ENCODE results near the gene TENT4B.
"Not testable (repeated sequence)": the region's sequence is repeated elsewhere in the genome, so short reads cannot be mapped to it uniquely, and the experiment has no call there.

TENT4B gene

GRCh38 chr16:50154420-50154950 is 1.4 kb downstream of the TENT4B start:
- peak; percentile 27 for DNase-seq (ENCODE audit: low spot score)

DNA sequence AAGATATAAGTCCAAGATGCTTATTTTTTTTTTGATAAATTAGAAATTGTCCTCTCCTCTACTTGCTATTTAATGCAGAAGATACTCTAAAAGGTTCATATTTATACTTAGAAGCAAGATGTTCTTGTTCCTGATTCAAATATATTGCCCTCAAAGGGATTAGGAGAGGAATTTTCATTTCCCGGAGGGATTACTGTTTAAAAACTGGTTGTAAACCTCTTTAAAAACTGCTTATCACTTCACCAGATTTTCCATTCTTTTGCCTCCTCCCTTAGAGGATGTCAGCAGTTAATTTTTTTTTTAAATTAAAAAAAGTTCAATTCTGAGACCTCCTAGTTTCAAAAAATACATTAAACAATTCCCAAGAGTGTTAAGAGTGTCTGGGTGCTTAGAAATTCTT is 2.8 kb downstream of the TENT4B start:
- DNase-seq (ENCODE audit: low spot score): no peak

DNA sequence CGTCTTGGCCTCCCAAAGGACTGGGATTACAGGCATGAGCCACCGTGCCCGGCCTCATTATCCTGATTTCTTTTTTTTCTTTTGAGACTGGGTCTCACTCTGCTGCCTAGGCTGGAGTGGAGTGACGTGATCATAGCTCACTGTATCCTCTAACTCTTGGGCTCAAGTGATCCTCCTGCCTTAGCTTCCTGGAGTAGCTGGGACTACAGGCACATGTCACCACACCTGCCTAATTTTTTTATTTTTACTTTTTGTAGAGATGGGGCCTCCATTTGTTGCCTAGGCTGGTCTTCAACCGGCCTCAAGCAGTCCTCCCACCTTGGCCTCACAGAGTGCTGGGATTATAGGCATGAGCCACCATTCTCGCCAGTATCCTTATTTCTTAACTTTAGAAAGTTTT is 3.5 kb downstream of the TENT4B start:
- DNase-seq (ENCODE audit: low spot score): no peak

DNA sequence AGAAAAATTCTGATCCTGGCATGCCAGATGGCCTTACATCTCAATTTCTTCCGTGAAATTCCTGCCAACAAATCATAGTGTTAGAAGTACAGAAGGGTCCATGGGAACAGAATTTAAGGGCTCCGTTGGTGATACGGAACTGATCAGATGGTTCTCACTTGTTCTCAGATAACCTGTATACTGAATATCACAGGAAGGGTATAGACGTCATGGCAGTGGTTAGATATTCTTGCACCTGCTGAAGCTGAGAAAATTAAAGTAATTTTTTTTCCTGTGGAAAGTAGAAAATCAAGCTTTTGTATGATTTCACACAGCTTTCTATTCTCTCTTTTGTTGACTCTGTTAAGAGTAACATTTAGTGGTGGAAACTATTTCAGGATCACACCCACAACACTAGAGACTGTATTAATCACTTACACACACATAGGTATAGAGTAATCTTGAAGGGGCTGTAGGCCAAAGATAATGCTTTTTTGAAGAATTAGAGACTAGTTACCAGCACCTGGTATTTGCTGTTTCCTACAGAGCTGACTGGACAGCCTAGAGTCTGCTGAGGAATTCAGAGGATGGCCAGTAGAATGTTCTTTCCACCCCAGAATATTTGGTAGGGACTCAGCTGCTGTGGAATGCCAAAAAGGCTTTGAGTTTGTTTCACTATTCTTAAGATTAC is 7.5 kb downstream of the TENT4B start:
- DNase-seq (ENCODE audit: low spot score): peak; percentile 73

GRCh38 chr16:50161950-50162349 is 8.8 kb downstream of the TENT4B start:
- no peak for DNase-seq (ENCODE audit: low spot score)

- no peak for DNase-seq (ENCODE audit: low spot score)
Observed at GRCh38 chr16:50165473-50165872, 12.4 kb downstream of the TENT4B start.

- no peak for DNase-seq (ENCODE audit: low spot score)
Observed at GRCh38 chr16:50166511-50167500, 13.7 kb downstream of the TENT4B start.

DNA sequence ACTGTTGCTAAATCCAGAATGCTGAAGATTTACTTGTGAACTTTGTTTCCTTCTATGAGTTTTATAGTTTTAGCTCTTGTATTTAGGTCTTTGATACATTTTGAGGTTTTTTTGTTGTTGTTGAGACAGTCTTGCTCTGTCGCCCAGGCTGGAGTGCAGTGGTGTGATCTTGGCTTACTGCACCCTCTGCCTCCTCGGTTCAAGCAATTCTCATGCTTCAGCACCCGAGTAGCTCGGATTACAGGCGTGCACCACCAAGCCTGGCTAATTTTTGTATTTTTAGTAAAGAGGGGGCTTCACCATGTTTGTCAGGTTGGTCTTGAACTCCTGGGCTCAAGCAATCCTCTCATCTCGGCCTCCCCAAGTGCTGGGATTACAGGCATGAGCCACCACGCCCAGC is 14.4 kb downstream of the TENT4B start:
- no peak for DNase-seq (ENCODE audit: low spot score)

GRCh38 chr16:50169555-50170096 is 16.5 kb downstream of the TENT4B start:
- DNase-seq (ENCODE audit: low spot score): no peak

DNA sequence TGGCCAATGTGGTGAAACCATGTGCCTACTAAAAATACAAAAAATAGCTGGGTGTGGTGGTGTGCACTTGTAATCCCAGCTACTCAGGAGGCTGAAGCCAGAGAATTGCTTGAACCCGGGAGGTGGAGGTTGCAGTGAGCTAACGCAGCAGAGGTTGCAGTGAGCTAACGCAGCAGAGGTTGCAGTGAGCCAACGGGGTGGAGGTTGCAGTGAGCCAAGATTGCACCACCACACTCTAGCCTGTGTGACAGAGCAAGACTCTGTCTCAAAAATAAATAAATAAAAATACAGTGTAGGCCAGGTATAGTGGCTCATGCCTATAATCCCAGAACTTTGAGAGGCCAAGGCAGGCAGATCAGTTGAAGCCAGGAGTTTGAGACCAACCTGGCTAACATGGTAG is 18.7 kb downstream of the TENT4B start:
- not testable (repeated sequence) for DNase-seq (ENCODE audit: low spot score)

GRCh38 chr16:50172195-50172922 is 19.3 kb downstream of the TENT4B start:
- no peak for DNase-seq (ENCODE audit: low spot score)

DNA sequence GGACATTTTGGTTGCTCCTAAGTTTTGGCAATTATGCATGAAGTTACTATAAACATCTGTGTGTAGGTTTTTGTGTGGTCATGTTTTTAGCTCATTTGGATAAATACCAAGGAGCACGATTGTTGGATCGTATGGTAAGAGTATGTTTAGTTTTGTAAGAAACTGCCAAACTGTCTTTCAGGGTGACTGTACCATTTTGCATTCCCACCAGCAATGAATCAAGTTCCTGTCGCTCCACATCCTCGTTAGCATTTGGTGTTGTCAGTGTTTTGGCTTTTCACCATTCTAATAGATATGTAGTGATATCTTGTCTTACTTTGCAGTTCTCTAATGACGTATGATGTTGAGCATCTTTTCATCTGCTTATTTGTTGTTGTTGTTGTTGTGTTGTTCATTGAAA is 20.2 kb downstream of the TENT4B start:
- no peak for DNase-seq (ENCODE audit: low spot score)

DNA sequence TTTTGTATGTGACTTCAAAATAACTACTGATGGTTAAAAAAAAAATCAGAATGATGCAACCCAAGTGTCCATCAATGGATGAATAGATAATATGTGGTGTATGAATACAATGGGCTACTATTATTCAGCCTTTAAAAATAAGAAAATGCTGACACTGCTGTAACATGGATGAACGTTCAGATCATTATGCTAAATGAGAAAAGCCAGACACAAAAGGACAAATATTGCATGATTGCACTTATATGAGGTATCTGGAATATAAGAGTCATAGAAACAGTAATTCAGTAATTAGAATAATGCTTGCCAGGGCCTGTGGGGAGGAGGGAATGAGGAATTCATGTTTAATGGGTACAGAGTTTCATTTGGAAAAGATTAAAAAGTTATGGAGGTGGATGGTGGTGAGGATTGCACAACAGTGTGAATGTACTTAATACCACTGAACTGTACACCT is 25.4 kb downstream of the TENT4B start:
- no peak for DNase-seq (ENCODE audit: low spot score)

DNA sequence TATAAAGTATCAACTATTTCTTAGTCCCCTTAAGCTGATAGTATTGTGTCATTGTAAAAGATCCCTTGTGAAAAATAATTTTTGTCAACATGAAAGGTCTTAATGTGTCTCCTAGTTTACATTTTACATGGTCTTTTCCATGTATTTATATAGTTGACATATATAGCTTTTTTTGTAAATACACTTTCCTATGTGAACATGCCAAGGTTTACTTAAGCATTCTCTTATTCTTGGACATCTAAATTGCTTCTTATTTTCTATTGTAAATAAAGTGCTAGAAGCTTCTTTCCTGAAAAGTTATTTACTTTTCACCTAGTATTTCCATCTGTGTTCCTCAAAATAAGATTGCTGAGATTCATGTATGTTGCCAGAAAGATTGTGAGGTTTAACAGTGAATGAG is 29.3 kb downstream of the TENT4B start:
- DNase-seq (ENCODE audit: low spot score): no peak

DNA sequence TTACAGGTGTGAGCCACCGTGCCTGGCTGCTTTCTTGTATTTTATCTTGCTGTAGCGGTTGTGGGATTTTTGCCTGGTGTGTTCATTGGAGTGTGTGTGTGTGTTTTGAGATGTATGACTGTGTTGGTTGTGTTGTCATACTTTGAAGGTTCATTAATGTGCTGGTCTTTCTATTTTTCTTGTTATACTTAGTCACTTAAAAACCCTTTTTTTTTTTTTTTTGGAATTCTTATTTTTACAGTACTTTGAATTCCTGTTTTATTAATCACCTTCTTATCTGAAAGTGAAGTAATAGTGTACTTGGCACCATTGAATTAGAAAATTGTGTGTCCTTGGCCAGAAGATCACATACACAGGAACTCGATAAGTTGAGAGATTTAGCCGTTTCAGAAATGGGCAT is 30.2 kb downstream of the TENT4B start:
- DNase-seq (ENCODE audit: low spot score): peak; percentile 42

GRCh38 chr16:50185005-50185505 is 31.9 kb downstream of the TENT4B start:
- peak; percentile 47 for DNase-seq (ENCODE audit: low spot score)

- no peak for DNase-seq (ENCODE audit: low spot score)
Observed at GRCh38 chr16:50188619-50189136, 35.6 kb downstream of the TENT4B start.

DNA sequence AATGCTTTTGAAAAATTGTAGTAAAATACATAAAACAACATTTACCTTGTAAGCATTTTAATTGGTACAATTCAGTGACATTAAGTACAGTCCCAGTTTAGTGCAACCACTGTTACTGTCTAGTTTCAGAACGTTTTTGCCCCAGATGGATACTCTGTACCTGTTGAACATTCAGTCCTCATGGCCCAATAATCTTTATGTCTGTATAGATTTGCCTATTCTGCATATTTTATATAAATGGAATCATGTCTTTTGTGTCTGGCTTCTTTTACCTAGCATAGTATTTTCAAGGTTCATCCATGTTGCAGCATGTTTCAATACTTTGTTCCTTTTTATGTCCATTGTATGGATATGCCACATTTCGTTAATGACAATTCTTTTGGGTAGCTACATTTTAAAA is 37.2 kb downstream of the TENT4B start:
- DNase-seq (ENCODE audit: low spot score): no peak

DNA sequence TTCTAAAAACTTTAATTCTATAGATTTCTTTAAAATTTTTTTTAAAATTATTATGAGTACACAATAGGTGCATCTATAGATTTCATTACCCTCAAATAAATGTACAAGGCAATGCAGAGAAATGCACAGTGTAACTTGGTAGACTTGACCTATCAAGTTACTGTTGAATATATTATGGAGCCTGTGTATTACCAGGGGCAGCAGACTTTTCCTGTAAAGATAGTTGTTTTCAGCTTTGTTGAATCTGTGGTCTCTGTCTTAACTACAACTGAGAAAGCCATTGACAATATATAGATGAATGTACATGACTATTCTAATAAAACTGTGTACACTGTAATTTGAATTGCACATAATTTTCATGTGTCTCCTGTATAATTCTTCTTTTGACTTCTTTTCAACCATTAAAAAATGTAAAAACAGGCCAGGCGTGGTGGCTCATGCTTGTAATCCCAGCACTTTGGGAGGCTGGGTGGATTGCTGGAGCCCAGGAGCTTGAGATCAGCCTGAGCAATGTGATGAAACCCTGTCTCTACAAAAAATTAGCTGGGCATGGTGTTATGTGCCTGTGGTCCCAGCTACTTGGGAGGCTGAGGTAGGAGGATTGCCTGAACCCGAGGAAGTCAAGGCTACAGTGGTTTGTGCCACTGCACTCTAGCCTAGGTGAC is 39.4 kb downstream of the TENT4B start:
- no peak for DNase-seq (ENCODE audit: low spot score)

GRCh38 chr16:50193594-50193993 is 40.5 kb downstream of the TENT4B start:
- DNase-seq (ENCODE audit: low spot score): no peak

GRCh38 chr16:50195276-50195675 is 42.2 kb downstream of the TENT4B start:
- DNase-seq (ENCODE audit: low spot score): peak; percentile 56

Measured in GM03348 (cell line).